Measurements from ENCODE around the gene VPS52.
"Not testable (repeated sequence)": the region's sequence is repeated elsewhere in the genome, so short reads cannot be mapped to it uniquely, and the experiment has no call there.

The VPS52 gene

GRCh38 chr6:33304216-33304615, 32.5 kb upstream of the VPS52 start:
- no peak for DNase-seq

- DNase-seq: no peak
Observed at GRCh38 chr6:33301877-33302276, 30.2 kb upstream of the VPS52 start.

DNA sequence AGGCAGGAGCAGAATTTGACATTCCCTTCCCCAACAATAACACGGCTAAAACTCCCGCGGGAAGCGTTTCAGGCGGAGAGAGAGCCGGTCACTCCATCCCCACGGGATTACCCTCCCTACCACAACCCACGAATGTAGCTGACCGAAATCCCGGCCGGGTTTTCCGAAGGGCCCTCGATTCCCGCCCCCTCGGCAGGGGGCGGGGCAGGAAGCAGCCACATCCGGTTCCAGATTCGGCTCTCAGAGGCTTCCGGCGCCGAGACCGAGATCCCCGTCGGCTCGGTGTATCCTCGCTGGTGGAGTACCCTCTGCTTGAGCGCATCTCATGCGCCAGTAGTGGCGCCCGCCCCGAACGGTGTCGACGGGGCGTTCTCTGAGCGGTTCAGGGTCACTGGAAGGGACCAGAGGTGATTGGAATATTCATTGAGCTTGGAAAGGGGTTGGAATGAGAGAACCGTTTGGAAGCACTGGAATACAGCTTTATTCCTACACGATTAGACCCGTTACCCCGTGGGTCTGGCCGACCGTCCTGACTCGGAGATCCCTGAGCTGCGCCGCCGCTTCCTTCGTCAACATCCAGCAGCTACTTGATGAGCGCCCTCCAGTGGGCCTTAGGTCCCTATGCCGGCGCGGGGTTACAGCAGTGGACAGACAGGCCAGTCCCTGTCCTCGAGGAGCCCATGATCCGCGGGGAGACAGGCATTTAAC, 27.7 kb upstream of the VPS52 start:
- peak; percentile 54 for DNase-seq

DNA sequence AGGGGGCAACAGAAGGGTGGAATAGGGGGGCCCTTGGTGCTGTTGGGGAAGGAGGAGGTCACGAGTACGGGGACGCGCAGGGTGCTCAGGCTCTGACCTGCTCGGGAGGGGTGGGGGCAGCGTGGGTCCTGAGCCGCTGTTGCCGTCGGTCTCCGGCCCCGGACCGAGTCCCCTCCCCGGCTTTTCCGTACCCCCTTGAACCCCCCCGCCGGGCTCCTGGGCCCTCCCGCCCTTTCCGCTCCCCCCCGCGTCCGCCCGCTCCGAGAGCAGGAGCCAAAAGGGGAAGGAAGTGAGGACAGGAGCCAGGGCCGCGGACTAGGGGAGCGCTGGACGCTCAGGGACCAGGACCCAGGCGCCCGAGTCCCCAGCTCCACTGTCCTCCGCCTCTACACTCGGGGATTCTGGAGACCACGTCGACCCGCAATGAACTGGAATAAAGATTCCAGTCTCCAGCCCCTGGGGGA, 27.1 kb upstream of the VPS52 start, which contains the start of gene RGL2:
RGL2 (minus strand) TSS at position 170 of the 464 bp plus-strand sequence. CDS start 332 bp downstream, outside the sequence.
- DNase-seq: no peak

GRCh38 chr6:33297956-33298772, 26.5 kb upstream of the VPS52 start:
- DNase-seq: no peak

DNA sequence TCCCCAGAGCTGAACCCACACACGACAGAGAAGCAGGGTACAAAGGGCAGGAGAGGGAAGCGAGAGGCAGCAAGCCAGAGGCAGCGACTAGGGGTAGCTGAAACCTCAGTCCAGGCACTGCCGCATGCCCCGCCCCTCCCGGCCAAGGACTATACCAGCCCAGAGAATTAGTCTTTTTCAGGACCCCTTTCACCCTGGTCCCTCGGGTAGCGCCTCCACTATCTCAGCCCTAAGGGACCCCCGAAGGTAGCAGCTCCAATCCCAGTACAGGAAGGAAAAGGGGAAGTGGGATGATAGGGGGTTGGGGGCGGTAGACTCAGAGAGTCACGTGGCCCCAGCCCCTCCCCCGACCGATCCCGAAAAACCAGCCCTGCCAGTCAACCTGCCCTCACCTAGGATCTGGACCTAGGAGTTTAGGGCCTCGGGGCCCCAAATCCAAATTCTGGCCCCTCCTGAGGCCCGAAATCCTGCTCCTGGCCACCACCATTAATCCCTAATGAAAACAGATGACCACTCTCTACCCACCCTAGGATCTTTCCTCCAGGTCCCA, 25.8 kb upstream of the VPS52 start:
- no peak for DNase-seq

DNA sequence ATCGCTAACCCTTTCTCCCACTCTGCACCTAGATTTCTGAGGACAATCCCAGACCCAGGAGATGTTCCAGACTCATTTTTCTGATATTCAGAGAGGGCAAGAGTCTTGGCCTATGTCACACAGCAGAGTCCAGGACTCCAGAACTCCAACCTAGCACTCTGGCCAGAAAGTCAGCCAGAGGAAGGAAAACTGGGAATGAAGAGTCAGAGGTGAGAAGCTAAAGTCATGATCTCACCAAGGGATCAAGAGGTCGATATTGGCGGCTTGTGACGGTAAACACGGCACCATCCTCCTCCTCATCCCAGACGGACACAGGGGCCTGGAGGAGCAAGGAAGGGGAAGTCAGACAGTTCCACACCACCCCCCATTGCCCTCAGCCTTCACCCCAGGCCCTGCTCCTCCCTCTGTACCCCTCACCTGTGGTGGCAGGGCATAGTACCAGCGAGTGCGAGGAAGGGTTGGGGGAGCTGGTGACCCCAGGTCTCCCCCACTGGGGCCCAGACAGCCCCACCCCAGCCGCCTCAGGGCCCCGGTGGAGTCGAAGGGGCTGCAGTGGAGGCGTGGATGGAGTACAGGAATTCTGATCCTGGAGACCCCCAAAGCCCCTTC, 25.2 kb upstream of the VPS52 start:
- no peak for DNase-seq

GRCh38 chr6:33295621-33296369, 24.1 kb upstream of the VPS52 start:
- DNase-seq: no peak

GRCh38 chr6:33294086-33294823, 22.6 kb upstream of the VPS52 start:
- DNase-seq: no peak

DNA sequence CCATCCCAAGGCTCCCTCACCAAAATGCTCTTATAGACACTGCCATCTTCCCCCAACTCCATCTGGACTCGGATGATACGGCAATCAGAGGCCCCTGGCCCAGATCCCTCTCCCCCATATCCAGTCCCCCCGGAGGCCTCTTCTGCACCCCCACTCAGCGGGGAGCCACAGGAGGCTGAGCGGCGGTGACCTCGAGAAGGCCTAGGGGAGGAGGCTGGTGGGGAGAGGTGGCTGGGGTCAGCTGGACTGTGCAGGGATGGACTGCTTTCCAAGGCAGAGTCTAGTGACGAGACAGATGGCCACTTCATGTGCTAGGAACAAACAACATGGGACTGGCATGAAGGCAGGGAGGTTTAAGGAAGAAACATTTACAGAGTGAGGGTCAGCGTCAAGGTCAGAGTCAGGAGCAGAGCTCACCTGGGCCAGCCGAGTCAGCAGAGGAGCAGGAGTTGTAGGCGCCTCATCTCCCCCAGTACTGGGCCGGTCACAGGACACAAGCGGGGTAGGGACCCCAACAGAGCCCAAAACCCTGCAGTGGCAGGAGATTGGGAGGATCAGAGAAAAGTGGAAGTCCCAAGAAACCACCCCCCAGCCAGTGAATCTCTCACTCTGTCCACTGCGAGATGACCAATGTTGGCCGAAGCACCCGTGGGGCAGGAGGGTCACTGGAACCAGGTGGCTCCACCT, 21.5 kb upstream of the VPS52 start:
- no peak for DNase-seq

- no peak for DNase-seq
Observed at GRCh38 chr6:33290459-33290858, 18.8 kb upstream of the VPS52 start.

GRCh38 chr6:33289784-33290315, 18.2 kb upstream of the VPS52 start:
- no peak for DNase-seq

- peak; percentile 76 for DNase-seq
Observed at GRCh38 chr6:33288921-33289783, 17.5 kb upstream of the VPS52 start, which contains the start of the genes PFDN6 and WDR46. Gene PFDN6 (plus strand): TSS chr6:33289601. CDS start chr6:33289857, 256 bp downstream. Gene WDR46 (minus strand): TSS chr6:33289239. CDS start chr6:33289170, 69 bp downstream.

DNA sequence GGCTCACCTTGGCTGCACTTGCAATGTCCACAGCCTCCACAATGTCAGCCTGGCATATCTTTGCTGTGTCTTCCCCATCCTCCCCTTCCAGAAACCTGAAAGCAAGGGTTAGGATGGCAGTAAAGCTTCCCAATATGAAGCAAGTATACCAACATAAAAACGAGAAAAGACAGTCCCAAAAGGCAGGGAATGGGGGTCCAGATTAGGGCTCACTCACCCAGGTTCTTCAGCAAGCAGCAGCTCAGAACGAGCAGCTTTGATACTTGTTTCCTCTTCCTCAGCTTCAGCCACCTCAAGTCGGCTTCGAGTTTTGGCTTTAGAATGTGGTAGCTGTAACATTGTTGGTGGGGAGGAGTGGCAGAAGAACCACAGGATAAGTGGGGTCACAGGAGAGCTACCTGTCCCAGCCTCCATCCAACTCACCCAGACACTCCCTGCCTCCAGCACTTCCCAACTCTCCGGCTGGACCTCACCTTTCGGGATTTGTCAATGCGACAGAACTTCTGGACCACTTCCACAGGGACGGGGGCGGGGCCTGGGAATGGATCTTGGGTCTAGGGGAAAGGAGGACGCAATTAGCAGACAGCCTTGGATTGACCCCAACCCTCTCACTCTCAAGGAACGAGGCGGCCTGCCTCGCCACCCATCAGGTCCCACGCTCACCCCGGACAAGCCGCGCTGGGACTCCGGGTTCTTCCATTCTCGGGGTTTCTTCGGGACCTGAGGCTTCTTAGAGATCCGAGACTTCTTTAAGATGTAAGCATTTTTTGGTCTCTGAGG, 16.7 kb upstream of the VPS52 start:
- DNase-seq: no peak

DNA sequence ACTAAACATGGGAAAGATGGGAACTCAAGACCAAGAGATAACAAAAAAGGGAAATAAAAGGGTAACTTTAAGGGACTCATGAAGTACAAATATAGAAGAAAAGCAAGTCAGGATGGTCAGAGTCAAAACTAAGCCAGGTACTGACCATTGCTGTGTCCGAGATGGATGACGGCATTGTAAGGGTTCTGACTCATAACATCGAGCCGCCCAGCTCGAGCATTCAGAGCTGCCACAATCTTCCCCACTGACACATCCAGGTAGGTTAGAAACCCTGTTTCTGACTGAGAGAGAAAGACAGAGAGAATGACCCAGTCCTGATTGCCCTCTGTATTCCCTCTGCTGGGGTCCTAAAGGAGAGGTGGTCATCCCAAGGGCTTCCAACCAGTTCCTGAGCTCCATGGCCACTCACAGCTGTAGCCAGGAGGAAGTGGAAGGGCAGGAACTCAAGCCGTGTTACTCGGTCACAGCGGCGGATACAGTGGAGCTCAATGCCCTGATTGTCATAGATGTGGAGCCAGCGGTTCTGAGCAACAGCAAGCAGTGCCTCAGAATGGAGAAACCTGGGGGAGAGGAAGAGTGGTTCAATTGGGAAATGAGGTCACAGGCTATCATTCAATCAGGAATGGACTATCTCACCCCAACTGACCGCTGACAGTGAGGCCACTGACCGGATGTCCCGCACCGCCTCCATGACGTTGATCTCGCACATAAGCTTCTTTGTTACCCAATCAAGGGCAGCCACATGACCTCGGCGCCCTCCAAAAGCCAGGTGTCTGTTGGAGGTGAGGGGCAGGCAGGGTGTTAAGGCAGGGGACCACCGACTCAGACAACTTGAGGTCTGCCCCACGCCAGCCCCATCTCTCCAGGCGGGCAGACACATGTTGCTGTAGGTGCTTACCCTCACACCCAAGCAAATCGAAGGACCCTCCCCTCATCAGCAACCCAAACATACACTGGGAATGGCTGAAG, 15.6 kb upstream of the VPS52 start:
- no peak for DNase-seq

GRCh38 chr6:33285214-33285613, 13.5 kb upstream of the VPS52 start:
- not testable (repeated sequence) for DNase-seq

- DNase-seq: no peak
Observed at GRCh38 chr6:33280539-33280938, 8.9 kb upstream of the VPS52 start.

All from NCI-H524 treated with DMSO at 0.1 percent for 48 hours (cell line).